Endothelial cell of umbilical vein (primary cell): Measurements from ENCODE around the gene IMPA2. TPM values are rescaled to one million over a fixed set of nuclear protein-coding genes. Genes with fewer than 3 reads are reported as not detected.

Experiments used
- BruUV-seq: library from RNA; stranded (reverse); fragments of 400-500 nt; replicated peaks from 2 replicates; lab custom pipeline; 2021; lab: Mats Ljungman, UMichigan
- CTCF ChIA-PET: fragments of 300-600, 350-600 bp; sonication (Branson Sonifier 250); formaldehyde crosslinking; loops from one replicate; lab custom pipeline; 2021; ENCODE audit warnings: antibody characterized with exemption, inconsistent platforms; lab: Charles Lee
- POLR2A ChIA-PET: fragments of 300-600, 350-600 bp; sonication (Branson Sonifier 250); formaldehyde crosslinking; loops from one replicate; lab custom pipeline; 2021; ENCODE audit warnings: antibody characterized with exemption, inconsistent platforms; lab: Charles Lee
- DNase-seq: peaks from one replicate; pipeline ENCODE4 v3.0.0-alpha.2; 2011; ENCODE audit warnings: low read depth, low spot score
- FAIRE-seq: peaks from 2 replicates; lab custom pipeline; 2011; peaks lifted over from hg19 to GRCh38; lab: Jason Lieb, UNC
- H2AFZ ChIP-seq: 2 replicates; pipeline ENCODE4 v1.6.0; 2012; ENCODE audit warnings: low read depth, low read length, control low read depth, inconsistent platforms
- H3K27ac ChIP-seq: 2 replicates; pipeline ENCODE4 v1.5.1; 2011; ENCODE audit warnings: low read depth, mild to moderate bottlenecking, control low read depth, low read length, moderate library complexity; ENCODE audit not compliant: insufficient read depth
- H3K27me3 ChIP-seq, 2 experiments: 2 replicates each; pipeline versions ENCODE4 v1.6.0 to v1.6.1; 2011; ENCODE audit warnings: low read length in 2 of 2, mixed read lengths in 1 of 2; ENCODE audit not compliant: control insufficient read depth in 2 of 2, insufficient read depth in 2 of 2
- H3K36me3 ChIP-seq, 2 experiments: 2 replicates in 1 of 2; 3 replicates in 1 of 2; pipeline ENCODE4 v1.5.1; 2011; ENCODE audit warnings: low read length in 2 of 2, mild to moderate bottlenecking in 1 of 2, moderate library complexity in 1 of 2; ENCODE audit not compliant: control insufficient read depth in 2 of 2, insufficient read depth in 2 of 2; ENCODE audit errors: extremely low read depth in 1 of 2
- H3K4me1 ChIP-seq: 3 replicates; pipeline ENCODE4 v1.5.1; 2011; ENCODE audit warnings: mild to moderate bottlenecking, low read length; ENCODE audit not compliant: control insufficient read depth, insufficient read depth; ENCODE audit errors: extremely low read depth
- H3K4me2 ChIP-seq: 2 replicates; pipeline ENCODE4 v1.6.1; 2011; ENCODE audit warnings: low read length, control low read depth, mixed read lengths; ENCODE audit not compliant: insufficient read depth
- H3K4me3 ChIP-seq, 3 experiments: fragments of 200-600 bp in 1 of 3; sonication (generic), shearing (Covaris generic) in 1 of 3; replicated peaks in 1 of 3; 2 replicates each; pipeline ENCODE4 v1.5.1; 2011 to 2016; ENCODE audit warnings: control low read depth in 3 of 3, low read length in 3 of 3, mild to moderate bottlenecking in 2 of 3, inconsistent platforms in 1 of 3, low read depth in 1 of 3, moderate library complexity in 1 of 3; ENCODE audit not compliant: insufficient read depth in 1 of 3
- H3K79me2 ChIP-seq: 2 replicates; pipeline ENCODE4 v1.6.0; 2012; ENCODE audit warnings: low read length, inconsistent platforms; ENCODE audit not compliant: control insufficient read depth, insufficient read depth
- H3K9ac ChIP-seq: replicated peaks from 2 replicates; pipeline ENCODE3; 2011; ENCODE audit warnings: low read length, control low read depth; ENCODE audit not compliant: insufficient read depth; ENCODE audit errors: extremely low read depth
- H3K9me1 ChIP-seq: replicated peaks from 3 replicates; pipeline ENCODE4 v1.6.0; 2011; ENCODE audit warnings: mild to moderate bottlenecking, low read length; ENCODE audit not compliant: control insufficient read depth, insufficient read depth; ENCODE audit errors: extremely low read depth
- H3K9me3 ChIP-seq: replicated peaks from 2 replicates; pipeline ENCODE4 v1.5.1; 2012; ENCODE audit warnings: low read length, inconsistent platforms; ENCODE audit not compliant: control insufficient read depth, insufficient read depth
- H4K20me1 ChIP-seq: replicated peaks from 2 replicates; pipeline ENCODE3; 2011; ENCODE audit warnings: mild to moderate bottlenecking, low read length; ENCODE audit not compliant: control insufficient read depth, insufficient read depth; ENCODE audit errors: extremely low read depth
- CTCF ChIP-seq, 2 donors: IDR thresholded peaks; 1 replicate in 1 of 2; 2 replicates in 1 of 2; pipeline ENCODE4 v1.5.1; 2011; ENCODE audit warnings: low read length in 2 of 2, mild to moderate bottlenecking in 2 of 2, moderate library complexity in 2 of 2, control low read depth in 1 of 2, inconsistent platforms in 1 of 2, low read depth in 1 of 2; ENCODE audit not compliant: insufficient read depth in 1 of 2; ENCODE audit errors: extremely low read depth in 1 of 2
- EZH2 ChIP-seq: IDR thresholded peaks from 2 replicates; pipeline ENCODE4 v1.6.1; 2012; ENCODE audit warnings: borderline replicate concordance, low read depth, mild to moderate bottlenecking, moderate library complexity, low read length, inconsistent platforms; ENCODE audit not compliant: severe bottlenecking
- FOS ChIP-seq: IDR thresholded peaks from 2 replicates; pipeline ENCODE4 v1.6.1; 2011; ENCODE audit warnings: mild to moderate bottlenecking, low read length, moderate library complexity, borderline replicate concordance; ENCODE audit not compliant: insufficient read depth
- GATA2 ChIP-seq: IDR thresholded peaks from 2 replicates; pipeline ENCODE4 v1.7.0; 2011; ENCODE audit warnings: low read depth, mild to moderate bottlenecking, moderate library complexity, mixed read lengths, low read length; ENCODE audit not compliant: insufficient read length, insufficient read depth
- JUN ChIP-seq: IDR thresholded peaks from 2 replicates; pipeline ENCODE4 v1.6.1; 2011; ENCODE audit warnings: borderline replicate concordance, low read depth; ENCODE audit not compliant: insufficient read length, insufficient read depth
- MAX ChIP-seq: IDR thresholded peaks from 2 replicates; pipeline ENCODE4 v1.6.1; 2011; ENCODE audit not compliant: insufficient read depth, insufficient read length
- MYC ChIP-seq: IDR thresholded peaks from one replicate; pipeline ENCODE4 v1.6.1; 2011; ENCODE audit warnings: mild to moderate bottlenecking, low read depth, low read length
- POLR2A ChIP-seq: IDR thresholded peaks from 2 replicates; pipeline ENCODE4 v1.6.1; 2012; ENCODE audit warnings: low read depth, mild to moderate bottlenecking, control low read depth, low read length
- POLR2AphosphoS5 ChIP-seq: IDR thresholded peaks from 2 replicates; pipeline ENCODE4 v1.6.1; 2012; ENCODE audit warnings: low read depth, mild to moderate bottlenecking, control low read depth, low read length, moderate library complexity; ENCODE audit not compliant: insufficient read depth
- dilution Hi-C: fragments of 300-500 bp; cut with MboI; formaldehyde crosslinking; loops from one replicate; pipeline ENCODE4 v1.15.0; 2019; ENCODE audit warnings: low sequenced_read_pairs; ENCODE audit not compliant: extremely low pct_ligation_motif_present
- intact Hi-C: fragments of 100-400 bp; cut with micrococcal nuclease; formaldehyde crosslinking; loops from one replicate; pipeline ENCODE4 v1.10.0; 2022
- polyA plus RNA-seq, 4 experiments: library from polyadenylated mRNA; depleted of rRNA in 3 of 4; stranded (reverse) in 3 of 4; unstranded in 1 of 4; fragments of >200 nt; gene quantifications; 2 replicates each; pipeline versions ENCODE4 v1.2.1 to v1.2.3, GENCODE V29; 2011 to 2012; ENCODE audit warnings: missing spikeins in 1 of 4
- total RNA-seq: library from RNA; stranded (reverse); gene quantifications from 2 replicates; pipeline ENCODE4 v1.2.3, GENCODE V29; 2021

IMPA2 gene
- total and polyA plus RNA-seq, 2 donors (not counting 3 experiments of a cell fraction or from before 2014, with no cell fraction given), result 6.1 to 8.0 TPM

GRCh38 chr18:12028040-12028628 is 46.8 kb downstream of the IMPA2 start:
- dilution Hi-C loops, result no loop called here
- Histone ChIP-seq H3K4me1 (no peaks in the 10 kb centered on the region), H3K9me1 (no peaks in the 10 kb centered on the region), H3K9ac (no peak overlapping the region), H2AFZ (no peak overlapping the region), H4K20me1 (no peaks in the 10 kb centered on the region), H3K27ac (no peak overlapping the region), H3K9me3 (no peaks in the 10 kb centered on the region), H3K79me2 (no peaks in the 10 kb centered on the region), H3K27me3 (no peaks in the 10 kb centered on the region), H3K36me3 (no peaks in the 10 kb centered on the region), H3K4me2 (no peak overlapping the region), H3K4me3 (no peak overlapping the region)
- no peak for FAIRE-seq
- intact Hi-C loops, result no loop called here
- CTCF ChIA-PET, result interaction anchor here (0.9 to 1.3 kb wide), 2 partner anchors 11 to 33 kb away, joined by 3 to 4 read pairs; no protein-coding TSS in a partner anchor
- no peak for TF ChIP-seq POLR2AphosphoS5
- TF ChIP-seq FOS, result no peak
- TF ChIP-seq JUN, result no peak
- TF ChIP-seq CTCF (IDR thresholded peaks at IDR 0.05; ENCODE audit: extremely low read depth in 1 of 2, insufficient read depth in 1 of 2, low read depth in 1 of 2, low read length in 2 of 2), result no peak
- TF ChIP-seq POLR2A, result no peak
- no peak for TF ChIP-seq MAX
- no peak for TF ChIP-seq GATA2
- TF ChIP-seq MYC, result no peak
- TF ChIP-seq EZH2, result no peak
- no peak for DNase-seq
- no TSS peak for BruUV-seq
- POLR2A ChIA-PET, result no interaction called here
